DMS 273 (cell line): Measurements from ENCODE around the gene NME3.
"Not testable (repeated sequence)": the region's sequence is repeated elsewhere in the genome, so short reads cannot be mapped to it uniquely, and the experiment has no call there.

Source experiments
- DNase-seq: peaks from one replicate; lab custom pipeline; 2025; ENCODE audit not compliant: unreplicated experiment; lab: John Stamatoyannopoulos, UW

The NME3 gene

DNA sequence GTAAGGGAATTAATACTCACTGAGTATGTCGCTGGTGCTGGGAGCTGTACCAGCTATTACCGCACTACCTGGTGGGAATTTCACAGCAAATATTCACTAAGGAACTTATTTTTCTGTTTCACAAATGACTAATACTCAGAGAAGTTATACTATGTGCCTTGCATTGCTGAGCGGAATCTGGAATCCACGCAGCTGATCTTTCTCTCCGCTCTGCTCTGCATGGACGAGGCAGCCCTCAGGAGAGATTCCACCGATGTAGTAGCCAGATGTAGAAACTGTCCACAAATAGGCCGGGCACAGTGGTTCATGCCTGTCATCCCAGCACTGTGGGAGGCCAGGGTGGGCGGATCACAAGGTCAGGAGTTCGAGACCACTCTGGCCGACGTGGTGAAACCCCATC is 17.1 kb downstream of the NME3 start:
- no peak for DNase-seq

DNA sequence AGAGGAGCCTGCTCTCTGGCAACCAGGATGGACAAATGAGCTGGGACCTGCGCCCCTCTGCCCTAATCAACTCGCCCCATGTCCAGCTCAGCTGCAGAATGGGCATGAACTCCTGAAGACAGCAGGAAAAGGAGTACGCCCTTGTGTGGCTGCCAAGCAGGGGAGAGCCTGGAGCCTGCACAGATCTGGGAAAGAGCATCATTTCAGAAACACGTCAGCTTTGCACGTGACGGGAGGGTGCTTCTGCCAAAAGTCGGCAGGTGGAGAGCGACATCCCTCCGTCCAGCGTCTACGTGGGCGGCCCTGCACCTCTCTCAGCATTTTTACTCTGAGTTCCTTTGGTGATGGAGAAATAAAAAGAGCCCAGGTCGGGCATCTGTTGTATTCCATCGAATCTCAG is 18.5 kb downstream of the NME3 start:
- no peak for DNase-seq

DNA sequence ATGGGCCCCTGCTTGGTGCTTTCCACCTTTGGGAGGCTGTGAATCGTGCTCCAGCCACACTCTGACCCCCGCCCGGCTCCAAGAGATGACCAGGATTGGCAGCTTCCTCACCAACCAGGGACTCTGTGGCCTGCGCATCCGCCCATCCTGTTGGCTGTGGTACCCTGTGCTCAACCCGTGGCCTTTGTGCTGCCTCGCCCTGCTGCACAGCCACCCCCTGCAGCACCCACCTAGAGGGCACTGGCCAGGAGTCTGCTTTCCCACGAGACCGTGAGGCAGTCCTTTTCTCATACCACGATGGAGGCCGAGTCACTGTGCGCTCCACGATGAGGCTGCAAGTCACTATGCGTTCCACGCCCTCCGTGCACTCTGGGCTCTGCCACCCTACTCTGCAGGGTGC is 19.4 kb downstream of the NME3 start:
- no peak for DNase-seq

GRCh38 chr16:1749152-1750117 is 21.9 kb downstream of the NME3 start:
- DNase-seq, result no peak

- no peak for DNase-seq
These were observed 23.4 kb downstream of the NME3 start for GRCh38 chr16:1747934-1748333.

DNA sequence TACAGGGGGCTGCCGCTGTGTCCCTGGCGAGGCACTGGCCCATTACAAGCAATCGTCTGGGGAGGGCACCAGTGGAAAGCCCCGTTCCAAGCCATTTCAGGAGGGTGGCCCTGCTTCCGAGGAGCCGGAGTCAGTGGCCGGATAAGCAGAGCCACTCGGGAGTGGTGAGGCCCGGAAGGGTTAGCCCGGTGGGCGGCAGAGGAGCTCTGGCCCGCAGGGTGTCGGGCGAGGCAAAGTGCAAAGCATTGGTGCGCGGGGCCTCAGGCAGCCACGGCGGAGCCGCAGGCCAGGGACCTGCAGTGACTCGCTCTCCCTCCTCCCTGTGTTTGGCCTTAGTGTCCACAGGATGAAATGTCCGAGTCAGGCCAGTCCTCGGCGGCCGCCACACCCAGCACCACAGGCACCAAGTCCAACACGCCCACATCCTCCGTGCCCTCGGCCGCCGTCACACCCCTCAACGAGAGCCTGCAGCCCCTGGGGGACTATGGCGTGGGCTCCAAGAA is 24.6 kb downstream of the NME3 start:
- DNase-seq, result no peak

DNA sequence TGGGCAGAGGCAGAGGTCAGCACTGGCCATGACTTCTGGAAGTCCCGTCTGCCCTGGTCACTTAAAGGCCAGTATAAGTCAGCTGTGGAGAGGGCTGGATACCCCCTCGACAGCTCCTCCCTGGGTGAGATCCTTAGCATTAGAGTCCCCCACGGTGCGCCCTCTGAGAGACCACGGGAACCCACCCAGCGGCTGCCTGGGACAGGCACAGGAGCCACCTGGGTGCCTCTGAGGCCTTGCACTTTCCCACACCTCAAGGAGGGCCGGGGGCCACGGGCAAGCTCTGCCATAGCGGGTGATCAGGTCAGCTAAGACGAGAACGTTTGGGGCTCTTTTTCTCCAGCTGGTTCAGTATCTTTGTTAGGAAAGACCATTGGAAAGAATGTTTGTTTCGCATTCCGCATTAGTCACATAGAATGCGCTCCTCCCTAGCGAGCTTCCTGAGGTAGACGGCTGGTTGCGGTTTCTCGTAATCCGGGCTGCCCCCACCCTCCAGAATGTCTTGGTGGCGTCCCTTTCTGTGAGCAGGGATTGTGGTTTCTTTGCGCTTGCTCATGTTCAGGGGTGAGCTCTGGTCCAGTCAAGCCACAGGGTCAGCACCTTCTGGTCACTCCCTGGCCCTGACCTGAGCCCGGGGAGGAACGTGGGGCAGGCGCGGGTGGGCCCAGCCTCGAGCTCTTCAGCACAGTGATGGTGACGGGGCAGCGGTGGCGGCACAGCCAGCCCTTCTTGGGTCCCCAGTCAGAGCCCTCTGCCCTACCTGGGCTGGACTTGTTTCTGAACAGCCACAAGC is 25.2 kb downstream of the NME3 start:
- DNase-seq, result no peak

GRCh38 chr16:1745181-1745899 is 26.0 kb downstream of the NME3 start:
- DNase-seq, result no peak

GRCh38 chr16:1744338-1744840 is 27.0 kb downstream of the NME3 start:
- DNase-seq, result no peak

GRCh38 chr16:1743376-1744337 is 27.7 kb downstream of the NME3 start:
- no peak for DNase-seq

- no peak for DNase-seq
These were observed 29.7 kb downstream of the NME3 start for GRCh38 chr16:1741553-1742165.

DNA sequence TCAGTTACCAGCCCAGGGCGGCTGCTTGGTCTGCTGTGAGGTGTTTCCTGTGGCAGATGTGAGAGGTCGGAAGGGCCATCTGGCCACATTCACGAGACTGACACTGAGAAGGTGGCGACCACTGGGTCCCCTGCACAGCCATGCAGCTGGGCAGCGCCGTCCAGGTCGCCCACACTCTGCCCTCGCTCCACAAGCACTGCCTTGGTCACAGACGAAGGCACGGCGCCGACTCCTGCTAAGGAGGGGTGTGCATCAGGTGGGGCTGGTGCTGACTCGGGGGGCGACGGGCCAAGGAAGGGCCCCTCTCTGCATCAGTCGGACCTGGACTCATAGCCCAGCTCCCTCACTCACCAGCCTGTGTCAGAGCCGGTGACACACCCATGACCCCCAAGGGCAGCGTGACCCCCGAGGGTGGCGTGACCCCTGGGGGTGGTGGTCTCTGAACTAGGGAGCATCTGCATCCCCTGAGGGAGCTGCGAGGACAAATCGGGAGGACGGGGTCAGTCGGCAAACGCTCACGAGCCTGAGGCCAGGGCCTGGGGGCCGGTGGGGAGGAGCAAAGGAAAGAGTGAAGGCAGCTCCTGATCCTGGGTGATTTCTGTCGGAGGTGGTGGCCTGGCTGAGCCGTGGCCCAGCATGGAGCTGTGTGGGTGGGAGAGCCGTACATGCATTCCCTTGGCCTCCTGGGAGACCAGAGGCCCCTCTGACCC is 30.4 kb downstream of the NME3 start:
- no peak for DNase-seq

DNA sequence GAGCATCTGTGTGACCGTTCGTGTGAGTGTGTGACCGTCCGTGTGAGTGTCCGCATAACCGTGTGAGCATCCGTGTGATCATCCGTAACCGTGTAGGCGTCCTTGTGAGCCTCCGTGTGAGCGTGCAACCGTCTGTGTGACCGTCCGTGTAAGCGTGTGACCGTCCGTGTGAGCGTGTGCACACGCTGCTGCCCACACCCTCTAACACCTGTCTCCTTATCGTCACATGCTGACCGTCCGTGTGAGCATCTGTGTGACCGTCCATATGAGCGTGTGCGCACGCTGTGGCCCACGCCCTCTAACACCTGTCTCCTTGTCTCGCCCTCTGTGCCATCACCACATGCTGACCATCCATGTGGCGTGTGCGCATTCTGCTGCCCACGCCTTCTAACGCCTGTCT is 31.1 kb downstream of the NME3 start:
- no peak for DNase-seq

- no peak for DNase-seq
These were observed 36.5 kb downstream of the NME3 start for GRCh38 chr16:1734816-1735215.

- DNase-seq, result no peak
These were observed 37.2 kb downstream of the NME3 start for GRCh38 chr16:1734123-1734522.

GRCh38 chr16:1732551-1732987 is 38.8 kb downstream of the NME3 start:
- not testable (repeated sequence) for DNase-seq

GRCh38 chr16:1732071-1732470 is 39.3 kb downstream of the NME3 start:
- no peak for DNase-seq

DNA sequence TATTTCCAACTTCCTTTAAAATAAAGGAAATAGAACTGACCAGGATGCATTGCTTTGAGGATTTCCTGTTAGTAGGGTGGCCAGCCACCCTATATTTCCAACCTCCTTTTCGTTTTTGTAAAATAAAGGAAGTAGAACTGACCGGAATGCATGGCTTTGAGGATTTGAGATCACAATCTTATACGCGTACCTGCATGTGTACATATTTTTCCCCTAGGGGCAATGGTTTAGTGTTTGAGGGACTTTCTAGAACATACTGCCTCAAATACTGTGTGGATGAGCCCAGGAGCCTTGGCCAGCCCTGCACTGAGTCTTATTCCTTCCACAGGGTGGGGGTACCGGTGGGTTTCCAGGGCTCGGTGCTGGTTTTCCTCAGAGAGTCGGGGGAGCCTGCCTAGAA is 39.7 kb downstream of the NME3 start:
- DNase-seq, result no peak

DNA sequence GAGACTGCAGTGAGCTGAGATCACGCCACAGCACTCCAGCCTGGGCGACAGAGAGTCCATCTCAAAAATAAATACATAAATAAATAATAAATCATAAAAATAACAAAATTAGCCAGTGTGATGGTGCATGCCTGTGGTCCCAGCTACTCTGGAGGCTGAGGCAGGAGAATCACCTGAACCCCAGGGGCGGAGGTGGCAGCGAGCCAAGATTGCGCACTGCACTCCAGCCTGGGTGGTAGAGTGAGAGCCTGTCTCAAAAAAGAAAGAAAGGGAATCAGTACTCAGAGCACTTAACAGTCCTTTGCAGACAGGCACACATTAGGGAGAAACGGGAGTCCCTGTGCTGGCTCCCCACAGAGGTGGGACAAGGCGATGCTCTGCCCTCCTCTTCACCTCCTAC is 40.3 kb downstream of the NME3 start:
- DNase-seq, result no peak
